NT2/D1 (cell line): ENCODE measurements around the gene TMEM190.

Experiments used
- SUZ12 ChIP-seq: IDR thresholded peaks from 2 replicates; pipeline ENCODE4 v1.6.1; 2011; ENCODE audit not compliant: insufficient read length, insufficient read depth; ENCODE audit errors: extremely low read depth
- YY1 ChIP-seq: IDR thresholded peaks from 2 replicates; pipeline ENCODE4 v1.6.1; 2011; ENCODE audit not compliant: insufficient read length, insufficient read depth
- ZNF274 ChIP-seq: IDR thresholded peaks from 2 replicates; pipeline ENCODE4 v1.6.1; 2011; ENCODE audit warnings: mild to moderate bottlenecking, low read depth, low read length

- TF ChIP-seq YY1 (no peak), ZNF274 (no peak), SUZ12 (no peak)
Measured at GRCh38 chr19:55373306-55373992, 3.2 kb upstream of the TMEM190 start.
